GM12878 (cell line): ENCODE results near the gene SLCO2B1. TPM values are rescaled to one million over a fixed set of nuclear protein-coding genes. Genes with fewer than 3 reads are reported as not detected.

ENCODE experiments used
- ATAC-seq: fragments of 200-7000 bp; cut with Tn5 transposase; 3 replicates; pipeline ENCODE4 v1.9.1; 2020; ENCODE audit warnings: mild to moderate bottlenecking, moderate library complexity
- BruUV-seq: library from RNA; stranded (reverse); fragments of 400-500 nt; replicated peaks from 2 replicates; lab custom pipeline; 2021; lab: Mats Ljungman, UMichigan
- CTCF ChIA-PET: fragments of 300-600 bp; sonication (Branson Sonifier 250); formaldehyde crosslinking; extraction: SDS; loops from one replicate; lab custom pipeline; 2021; ENCODE audit warnings: inconsistent platforms; lab: Yijun Ruan, JAX
- POLR2A ChIA-PET: fragments of 350-600 bp; formaldehyde crosslinking; extraction: SDS; loops from one replicate; lab custom pipeline; 2021; ENCODE audit warnings: inconsistent platforms; lab: Charles Lee
- RAD21 ChIA-PET: fragments of 300-600 bp; sonication (Branson Sonifier 250); formaldehyde crosslinking; loops from one replicate; lab custom pipeline; 2023; ENCODE audit warnings: antibody characterized with exemption; ENCODE audit not compliant: unreplicated experiment; lab: Charles Lee
- SMC1A ChIA-PET: fragments of 300-600 bp; sonication (Branson Sonifier 250); formaldehyde crosslinking; loops from one replicate; lab custom pipeline; 2023; ENCODE audit not compliant: unreplicated experiment, uncharacterized antibody; lab: Charles Lee
- DNase-seq: peaks from one replicate; pipeline ENCODE4 v3.0.0-alpha.2; 2011; ENCODE audit warnings: low read depth, low spot score
- FAIRE-seq: peaks from 3 replicates; lab custom pipeline; 2011; peaks lifted over from hg19 to GRCh38; lab: Jason Lieb, UNC
- H2AFZ ChIP-seq: 2 replicates; pipeline ENCODE4 v1.6.0; 2011; ENCODE audit warnings: low read depth, low read length, control low read depth; ENCODE audit not compliant: control insufficient read depth
- H3K27ac ChIP-seq: 2 replicates; pipeline ENCODE4 v1.5.1; 2011; ENCODE audit warnings: control low read depth; ENCODE audit not compliant: control insufficient read depth, insufficient read depth
- H3K27me3 ChIP-seq, 2 experiments: replicated peaks in 1 of 2; 2 replicates each; pipeline versions ENCODE4 v1.6.0 to v1.6.1; 2011; ENCODE audit warnings: low read length in 1 of 2; ENCODE audit not compliant: control insufficient read depth in 2 of 2, insufficient read depth in 2 of 2
- H3K36me3 ChIP-seq, 2 experiments: 2 replicates each; pipeline ENCODE4 v1.5.1; 2011; ENCODE audit warnings: low read length in 1 of 2; ENCODE audit not compliant: control insufficient read depth in 2 of 2, insufficient read depth in 2 of 2
- H3K4me1 ChIP-seq: 2 replicates; pipeline ENCODE4 v1.6.1; 2011; ENCODE audit warnings: mild to moderate bottlenecking, low read length, moderate library complexity, mixed read lengths; ENCODE audit not compliant: control insufficient read depth, insufficient read depth
- H3K4me2 ChIP-seq: 2 replicates; pipeline ENCODE4 v1.6.0; 2011; ENCODE audit warnings: control low read depth; ENCODE audit not compliant: control insufficient read depth, insufficient read depth
- H3K4me3 ChIP-seq: fragments of 200-600 bp; sonication (generic); 2 replicates; pipeline ENCODE4 v1.5.1; 2016
- H3K79me2 ChIP-seq: 2 replicates; pipeline ENCODE4 v1.6.0; 2011; ENCODE audit warnings: low read length; ENCODE audit not compliant: control insufficient read depth, insufficient read depth
- H3K9ac ChIP-seq: 2 replicates; pipeline ENCODE4 v1.8.0; 2011; ENCODE audit warnings: low read length, control low read depth, mixed read lengths; ENCODE audit not compliant: control insufficient read depth, insufficient read depth
- H3K9me3 ChIP-seq: replicated peaks from 3 replicates; pipeline ENCODE4 v1.5.1; 2011; ENCODE audit warnings: mild to moderate bottlenecking, low read length; ENCODE audit not compliant: control insufficient read depth, insufficient read depth
- H4K20me1 ChIP-seq: 2 replicates; pipeline ENCODE4 v1.6.0; 2011; ENCODE audit not compliant: control insufficient read depth, insufficient read depth
- CREM ChIP-seq: IDR thresholded peaks from 2 replicates; pipeline ENCODE4 v1.6.1; 2014; ENCODE audit warnings: antibody characterized with exemption, low read depth
- HDAC2 ChIP-seq: fragments of 200-600 bp; sonication (generic); IDR thresholded peaks from 2 replicates; pipeline ENCODE4 v1.6.1; 2017
- KAT2A ChIP-seq: conservative IDR thresholded peaks from 2 replicates; pipeline ENCODE4 v1.6.1; 2011; ENCODE audit warnings: low read depth, low read length; ENCODE audit not compliant: control insufficient read depth
- NFYB ChIP-seq: IDR thresholded peaks from 2 replicates; pipeline ENCODE4 v1.6.1; 2011; ENCODE audit warnings: low read depth, mild to moderate bottlenecking, low read length, improper control_type of control experiment, moderate library complexity; ENCODE audit not compliant: insufficient read depth
- RAD21 ChIP-seq: IDR thresholded peaks from 2 replicates; pipeline ENCODE4 v1.6.1; 2011; ENCODE audit warnings: mild to moderate bottlenecking, low read depth, low read length, moderate library complexity; ENCODE audit not compliant: insufficient read depth
- SPI1 ChIP-seq: IDR thresholded peaks from 2 replicates; pipeline ENCODE4 v1.6.1; 2011; ENCODE audit warnings: low read depth, mild to moderate bottlenecking, low read length, moderate library complexity, borderline replicate concordance; ENCODE audit not compliant: insufficient read depth
- TARDBP ChIP-seq: IDR thresholded peaks from 2 replicates; pipeline ENCODE4 v1.6.1; 2016; ENCODE audit warnings: borderline replicate concordance
- YBX1 ChIP-seq: fragments of 450-650 bp; IDR thresholded peaks from 2 replicates; pipeline ENCODE4 v1.6.1; 2016; ENCODE audit warnings: antibody characterized with exemption
- WGBS: methylation state at CpG from one replicate; pipeline ENCODE4 v1.1.6; 2016; ENCODE audit warnings: low lambda C conversion rate; ENCODE audit not compliant: insufficient replicate concordance, insufficient coverage; ENCODE audit errors: missing lambda C conversion rate; 5-methylcytosine and 5-hydroxymethylcytosine counted together
- in situ Hi-C: fragments of 300-500 bp; cut with MboI; formaldehyde crosslinking; loops from 9 replicates; pipeline ENCODE4 v1.14.3; 2018; ENCODE audit warnings: mixed read lengths
- intact Hi-C: fragments of 100-400 bp; cut with micrococcal nuclease; formaldehyde crosslinking; loops from one replicate; pipeline ENCODE4 v1.14.2; 2022; ENCODE audit not compliant: unreplicated experiment
- polyA plus RNA-seq, 11 experiments: library from polyadenylated mRNA; depleted of rRNA in 4 of 11; unstranded in 6 of 11; stranded (reverse) in 5 of 11; fragments of >200 nt; fragmentation: Nextera tagmentation in 4 of 11; fragmentation: Illumina TruSeq in 1 of 11; extraction: Ambion mirVana in 4 of 11; extraction: Trizol in 1 of 11; gene quantifications; 1 replicate in 1 of 11; 2 replicates in 10 of 11; pipeline versions ENCODE4 v1.2.1 to v1.2.3, GENCODE V29; 2011 to 2016; ENCODE audit warnings: inconsistent platforms in 2 of 11, missing spikeins in 2 of 11, low read depth in 1 of 11
- total RNA-seq, 4 experiments: library from RNA; depleted of rRNA in 3 of 4; stranded (reverse); fragments of >200 nt in 3 of 4; fragmentation: Illumina TruSeq in 1 of 4; extraction: Trizol in 1 of 4; gene quantifications; 2 replicates each; pipeline versions ENCODE4 v1.2.1 to v1.2.3, GENCODE V29; 2013 to 2021
- TF ChIP-seq, protein P1 (sequence below): IDR thresholded peaks from 2 replicates; pipeline ENCODE4 v1.6.1; 2012; ENCODE audit warnings: mild to moderate bottlenecking, low read depth, low read length
- TF ChIP-seq, protein P2 (sequence below): fragments of 450-650 bp; IDR thresholded peaks from 2 replicates; pipeline ENCODE4 v1.6.1; 2017; ENCODE audit warnings: borderline replicate concordance

The SLCO2B1 gene
- total and polyA plus RNA-seq, 10 of the 15 experiments (the other 5 are each of a cell fraction or from before 2014, with no cell fraction given): 0.05 to 3.5 (median 0.93) TPM; not detected in 2

DNA sequence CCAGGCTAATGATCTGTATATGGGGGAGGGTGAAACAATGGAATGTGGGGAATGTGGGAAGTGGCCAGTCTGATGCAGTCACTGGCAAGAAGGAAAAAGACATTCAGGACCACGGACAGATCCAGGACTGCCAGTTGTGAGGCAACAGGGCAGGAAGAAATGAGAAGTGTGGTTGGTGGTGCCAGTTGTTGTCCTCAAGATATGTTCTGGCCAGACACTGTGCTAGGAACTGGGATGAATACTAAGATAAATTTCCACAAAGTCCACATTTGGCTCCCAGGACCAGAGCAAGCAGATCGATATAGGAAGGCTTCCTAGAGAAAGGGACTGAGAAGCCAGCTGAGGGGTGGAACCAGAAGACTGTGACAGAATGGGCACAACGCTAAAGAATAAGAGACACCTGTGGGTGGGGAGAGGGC lies 82.9 kb downstream of the SLCO2B1 start:
- no peaks in the 10 kb centered on the region; the same call in 1 of the 2 replicates for H4K20me1 ChIP-seq
- intact Hi-C loops (no loop called here), in situ Hi-C loops (no loop called here)
- H2AFZ ChIP-seq: no peak overlapping the region
- POLR2A ChIA-PET: no interaction called here
- DNase-seq (no peak), FAIRE-seq (no peak), ATAC-seq (no peak)
- no peak overlapping the region for H3K9ac ChIP-seq
- no peak overlapping the region for H3K27ac ChIP-seq
- no peaks in the 10 kb centered on the region for H3K4me1 ChIP-seq
- no peaks in the 10 kb centered on the region for H3K36me3 ChIP-seq
- no peak overlapping the region for H3K4me2 ChIP-seq
- RAD21 ChIA-PET: no interaction called here
- H3K9me3 ChIP-seq: no peaks in the 10 kb centered on the region
- H3K27me3 ChIP-seq: no peaks in the 10 kb centered on the region; a peak in 2 of 4 replicates
- no peak overlapping the region for H3K4me3 ChIP-seq
- no peaks in the 10 kb centered on the region for H3K79me2 ChIP-seq
- WGBS: 31% methylated on average over 3 of the region's 3 CpGs
- TF ChIP-seq, protein P1, sequence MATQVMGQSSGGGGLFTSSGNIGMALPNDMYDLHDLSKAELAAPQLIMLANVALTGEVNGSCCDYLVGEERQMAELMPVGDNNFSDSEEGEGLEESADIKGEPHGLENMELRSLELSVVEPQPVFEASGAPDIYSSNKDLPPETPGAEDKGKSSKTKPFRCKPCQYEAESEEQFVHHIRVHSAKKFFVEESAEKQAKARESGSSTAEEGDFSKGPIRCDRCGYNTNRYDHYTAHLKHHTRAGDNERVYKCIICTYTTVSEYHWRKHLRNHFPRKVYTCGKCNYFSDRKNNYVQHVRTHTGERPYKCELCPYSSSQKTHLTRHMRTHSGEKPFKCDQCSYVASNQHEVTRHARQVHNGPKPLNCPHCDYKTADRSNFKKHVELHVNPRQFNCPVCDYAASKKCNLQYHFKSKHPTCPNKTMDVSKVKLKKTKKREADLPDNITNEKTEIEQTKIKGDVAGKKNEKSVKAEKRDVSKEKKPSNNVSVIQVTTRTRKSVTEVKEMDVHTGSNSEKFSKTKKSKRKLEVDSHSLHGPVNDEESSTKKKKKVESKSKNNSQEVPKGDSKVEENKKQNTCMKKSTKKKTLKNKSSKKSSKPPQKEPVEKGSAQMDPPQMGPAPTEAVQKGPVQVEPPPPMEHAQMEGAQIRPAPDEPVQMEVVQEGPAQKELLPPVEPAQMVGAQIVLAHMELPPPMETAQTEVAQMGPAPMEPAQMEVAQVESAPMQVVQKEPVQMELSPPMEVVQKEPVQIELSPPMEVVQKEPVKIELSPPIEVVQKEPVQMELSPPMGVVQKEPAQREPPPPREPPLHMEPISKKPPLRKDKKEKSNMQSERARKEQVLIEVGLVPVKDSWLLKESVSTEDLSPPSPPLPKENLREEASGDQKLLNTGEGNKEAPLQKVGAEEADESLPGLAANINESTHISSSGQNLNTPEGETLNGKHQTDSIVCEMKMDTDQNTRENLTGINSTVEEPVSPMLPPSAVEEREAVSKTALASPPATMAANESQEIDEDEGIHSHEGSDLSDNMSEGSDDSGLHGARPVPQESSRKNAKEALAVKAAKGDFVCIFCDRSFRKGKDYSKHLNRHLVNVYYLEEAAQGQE: peak; percentile 92
- no peak for TF ChIP-seq NFYB
- SMC1A ChIA-PET: interaction anchor here (1.1 kb wide), 1 partner anchor 11 kb away, joined by 3 read pairs; no protein-coding TSS in a partner anchor
- CTCF ChIA-PET: interaction anchor here (1.2 kb wide), 1 partner anchor 93 kb away, joined by 4 read pairs; no protein-coding TSS in a partner anchor
- BruUV-seq: no TSS peak

DNA sequence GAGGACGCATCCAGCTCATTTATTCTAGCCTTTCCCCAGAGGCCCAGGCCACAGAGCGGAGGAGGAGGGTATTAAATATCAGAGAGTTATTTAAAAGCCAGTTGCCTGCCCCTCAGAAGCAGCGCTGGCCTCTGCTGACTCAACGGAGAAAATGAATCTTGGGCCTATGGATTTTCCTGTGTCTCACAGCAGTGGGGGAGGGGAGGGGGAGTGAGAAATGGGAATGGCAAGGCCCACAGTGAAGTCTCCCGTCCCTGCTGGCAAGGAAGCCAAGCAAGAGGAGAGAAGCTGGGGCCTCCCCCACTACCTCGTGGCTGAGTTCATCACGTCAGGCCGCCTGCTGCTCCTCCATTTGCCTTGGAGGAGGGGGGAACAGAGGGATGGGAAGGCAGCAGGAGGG lies 85.2 kb downstream of the SLCO2B1 start:
- RAD21 ChIA-PET: no interaction called here
- no peak overlapping the region for H3K4me3 ChIP-seq
- FAIRE-seq (no peak), DNase-seq (no peak), ATAC-seq (no peak)
- SMC1A ChIA-PET: no interaction called here
- no peaks in the 10 kb centered on the region for H3K36me3 ChIP-seq
- POLR2A ChIA-PET: interaction anchor here (0.6 kb wide), 1 partner anchor 369 kb away, joined by 3 read pairs; no protein-coding TSS in a partner anchor
- 15% methylated on average over 8 of the region's 8 CpGs for WGBS
- in situ Hi-C loops: no loop called here
- H3K9ac ChIP-seq: no peak overlapping the region
- peaks cover 5 to 7% of the 10 kb centered on the region in 2 experiments for H3K27me3 ChIP-seq
- H4K20me1 ChIP-seq: no peaks in the 10 kb centered on the region; the same call in 1 of the 2 replicates
- H3K27ac ChIP-seq: no peak overlapping the region
- BruUV-seq: no TSS peak
- intact Hi-C loops: no loop called here
- H3K4me1 ChIP-seq: no peaks in the 10 kb centered on the region; the same call in 1 of the 2 replicates
- H3K79me2 ChIP-seq: no peaks in the 10 kb centered on the region
- CTCF ChIA-PET: no interaction called here
- no peaks in the 10 kb centered on the region for H3K9me3 ChIP-seq
- no peak overlapping the region for H3K4me2 ChIP-seq
- H2AFZ ChIP-seq: no peak overlapping the region
- TF ChIP-seq TARDBP (no peak), RAD21 (no peak), CREM (no peak), HDAC2 (no peak), KAT2A (no peak), YBX1 (no peak), SPI1 (no peak)
- TF ChIP-seq, protein P2, sequence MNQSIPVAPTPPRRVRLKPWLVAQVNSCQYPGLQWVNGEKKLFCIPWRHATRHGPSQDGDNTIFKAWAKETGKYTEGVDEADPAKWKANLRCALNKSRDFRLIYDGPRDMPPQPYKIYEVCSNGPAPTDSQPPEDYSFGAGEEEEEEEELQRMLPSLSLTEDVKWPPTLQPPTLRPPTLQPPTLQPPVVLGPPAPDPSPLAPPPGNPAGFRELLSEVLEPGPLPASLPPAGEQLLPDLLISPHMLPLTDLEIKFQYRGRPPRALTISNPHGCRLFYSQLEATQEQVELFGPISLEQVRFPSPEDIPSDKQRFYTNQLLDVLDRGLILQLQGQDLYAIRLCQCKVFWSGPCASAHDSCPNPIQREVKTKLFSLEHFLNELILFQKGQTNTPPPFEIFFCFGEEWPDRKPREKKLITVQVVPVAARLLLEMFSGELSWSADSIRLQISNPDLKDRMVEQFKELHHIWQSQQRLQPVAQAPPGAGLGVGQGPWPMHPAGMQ: no peak
